Osteocyte (in vitro differentiated cells): ENCODE data around the gene CRYBB2. TPM values are rescaled to one million over a fixed set of nuclear protein-coding genes. Genes with fewer than 3 reads are reported as not detected.
A peak's percentile ranks its signal among the peaks of the same experiment; 100 is the strongest.
"Not testable (repeated sequence)": the region's sequence is repeated elsewhere in the genome, so short reads cannot be mapped to it uniquely, and the experiment has no call there.

Source experiments
- DNase-seq: peaks from one replicate; pipeline ENCODE4 v3.0.0; 2021; ENCODE audit warnings: mixed read lengths; ENCODE audit not compliant: unreplicated experiment; ENCODE audit errors: extremely low spot score
- H3K27ac Mint-ChIP-seq: one replicate; pipeline ENCODE4 v1.8.0; 2021; ENCODE audit warnings: mild to moderate bottlenecking, mixed read lengths; ENCODE audit not compliant: unreplicated experiment
- H3K27me3 Mint-ChIP-seq: one replicate; pipeline ENCODE4 v1.8.0; 2021; ENCODE audit warnings: mixed read lengths; ENCODE audit not compliant: unreplicated experiment
- H3K36me3 Mint-ChIP-seq: one replicate; pipeline ENCODE4 v1.8.0; 2021; ENCODE audit warnings: mixed read lengths; ENCODE audit not compliant: unreplicated experiment
- H3K4me1 Mint-ChIP-seq: one replicate; pipeline ENCODE4 v1.8.0; 2021; ENCODE audit warnings: mixed read lengths; ENCODE audit not compliant: unreplicated experiment
- H3K4me3 Mint-ChIP-seq: one replicate; pipeline ENCODE4 v1.8.0; 2021; ENCODE audit warnings: mild to moderate bottlenecking, moderate library complexity, mixed read lengths; ENCODE audit not compliant: unreplicated experiment
- H3K9me3 Mint-ChIP-seq: one replicate; pipeline ENCODE4 v1.8.0; 2021; ENCODE audit warnings: mixed read lengths; ENCODE audit not compliant: unreplicated experiment
- total RNA-seq: library from RNA; stranded (reverse); gene quantifications from 2 replicates; pipeline ENCODE4 v1.2.1, GENCODE V29; 2021
- TF ChIP-seq, protein P1 (sequence below): fragments of 200-600 bp; sonication (generic); IDR thresholded peaks from 2 replicates; pipeline ENCODE4 v1.5.0; 2021; ENCODE audit warnings: antibody characterized with exemption, mild to moderate bottlenecking, moderate library complexity

The CRYBB2 gene
- total RNA-seq, 1 donor from 2014 or later, result not detected

DNA sequence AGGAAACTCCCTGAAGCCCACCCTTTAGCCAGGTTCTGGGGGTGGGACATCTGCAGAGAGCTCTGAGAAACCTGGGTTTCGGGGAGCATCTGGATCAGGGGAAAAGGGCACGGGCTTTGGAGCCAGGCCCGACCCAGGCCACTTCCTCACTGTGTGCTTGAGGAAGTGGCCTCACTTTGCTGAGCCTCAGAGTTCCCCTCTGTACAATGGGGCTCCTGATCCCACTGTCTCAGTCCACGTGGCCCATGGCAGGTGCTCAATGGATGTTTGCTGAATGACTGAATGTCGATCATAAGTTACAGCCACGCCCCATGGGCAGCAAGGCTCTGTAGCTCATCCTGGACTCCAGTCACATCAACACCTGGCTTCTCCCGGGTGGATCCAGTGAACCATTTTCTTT lies 18.5 kb upstream of the CRYBB2 start:
- H3K36me3 Mint-ChIP-seq, result no peaks in the 10 kb centered on the region
- no peaks in the 10 kb centered on the region for H3K9me3 Mint-ChIP-seq
- no peaks in the 10 kb centered on the region for H3K27me3 Mint-ChIP-seq
- no peak overlapping the region for H3K4me3 Mint-ChIP-seq
- no peaks in the 10 kb centered on the region for H3K4me1 Mint-ChIP-seq
- TF ChIP-seq, protein P1, sequence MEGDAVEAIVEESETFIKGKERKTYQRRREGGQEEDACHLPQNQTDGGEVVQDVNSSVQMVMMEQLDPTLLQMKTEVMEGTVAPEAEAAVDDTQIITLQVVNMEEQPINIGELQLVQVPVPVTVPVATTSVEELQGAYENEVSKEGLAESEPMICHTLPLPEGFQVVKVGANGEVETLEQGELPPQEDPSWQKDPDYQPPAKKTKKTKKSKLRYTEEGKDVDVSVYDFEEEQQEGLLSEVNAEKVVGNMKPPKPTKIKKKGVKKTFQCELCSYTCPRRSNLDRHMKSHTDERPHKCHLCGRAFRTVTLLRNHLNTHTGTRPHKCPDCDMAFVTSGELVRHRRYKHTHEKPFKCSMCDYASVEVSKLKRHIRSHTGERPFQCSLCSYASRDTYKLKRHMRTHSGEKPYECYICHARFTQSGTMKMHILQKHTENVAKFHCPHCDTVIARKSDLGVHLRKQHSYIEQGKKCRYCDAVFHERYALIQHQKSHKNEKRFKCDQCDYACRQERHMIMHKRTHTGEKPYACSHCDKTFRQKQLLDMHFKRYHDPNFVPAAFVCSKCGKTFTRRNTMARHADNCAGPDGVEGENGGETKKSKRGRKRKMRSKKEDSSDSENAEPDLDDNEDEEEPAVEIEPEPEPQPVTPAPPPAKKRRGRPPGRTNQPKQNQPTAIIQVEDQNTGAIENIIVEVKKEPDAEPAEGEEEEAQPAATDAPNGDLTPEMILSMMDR, result no peak
- H3K27ac Mint-ChIP-seq, result no peak overlapping the region
- DNase-seq, result no peak

DNA sequence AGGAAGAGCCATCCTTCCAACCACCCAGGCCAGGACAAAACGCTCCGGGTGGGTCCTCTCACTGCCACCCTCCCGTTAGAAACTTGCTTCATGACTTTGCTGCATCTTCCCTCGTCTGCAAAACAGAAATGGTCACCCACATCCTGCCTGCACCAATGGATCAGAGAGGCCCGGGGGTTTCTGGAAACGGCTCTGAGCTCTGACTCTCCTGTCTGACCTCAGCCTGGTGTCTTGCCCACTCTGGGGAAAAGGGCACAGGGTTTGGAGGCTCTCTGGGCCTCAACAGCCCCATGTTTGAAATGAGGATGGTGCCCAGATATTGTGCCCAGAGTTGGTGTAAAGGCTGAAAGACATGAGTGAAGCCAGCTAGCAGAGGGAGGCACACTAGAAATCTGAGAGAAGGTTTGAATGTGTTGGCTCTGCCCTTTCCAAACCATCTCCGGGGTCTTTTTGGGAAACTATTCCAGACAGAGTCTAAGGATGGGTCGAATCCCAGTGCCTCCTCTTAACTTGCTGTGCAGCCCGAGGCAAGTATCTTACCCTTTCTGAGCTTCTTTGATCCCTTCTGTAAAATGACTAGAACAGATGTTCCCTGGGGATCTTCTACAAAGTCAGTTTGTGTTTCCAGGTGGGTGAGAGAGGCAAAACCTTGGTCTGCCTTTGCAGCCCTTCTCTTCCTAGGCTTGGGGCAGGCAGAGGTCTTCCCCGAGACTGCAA lies 17.7 kb upstream of the CRYBB2 start:
- Mint-ChIP-seq H3K9me3 (no peaks in the 10 kb centered on the region), H3K36me3 (no peaks in the 10 kb centered on the region), H3K27me3 (peaks cover 3% of the 10 kb centered on the region), H3K27ac (no peak overlapping the region), H3K4me3 (no peak overlapping the region), H3K4me1 (no peaks in the 10 kb centered on the region)
- TF ChIP-seq, protein P1, result no peak
- DNase-seq, result no peak

DNA sequence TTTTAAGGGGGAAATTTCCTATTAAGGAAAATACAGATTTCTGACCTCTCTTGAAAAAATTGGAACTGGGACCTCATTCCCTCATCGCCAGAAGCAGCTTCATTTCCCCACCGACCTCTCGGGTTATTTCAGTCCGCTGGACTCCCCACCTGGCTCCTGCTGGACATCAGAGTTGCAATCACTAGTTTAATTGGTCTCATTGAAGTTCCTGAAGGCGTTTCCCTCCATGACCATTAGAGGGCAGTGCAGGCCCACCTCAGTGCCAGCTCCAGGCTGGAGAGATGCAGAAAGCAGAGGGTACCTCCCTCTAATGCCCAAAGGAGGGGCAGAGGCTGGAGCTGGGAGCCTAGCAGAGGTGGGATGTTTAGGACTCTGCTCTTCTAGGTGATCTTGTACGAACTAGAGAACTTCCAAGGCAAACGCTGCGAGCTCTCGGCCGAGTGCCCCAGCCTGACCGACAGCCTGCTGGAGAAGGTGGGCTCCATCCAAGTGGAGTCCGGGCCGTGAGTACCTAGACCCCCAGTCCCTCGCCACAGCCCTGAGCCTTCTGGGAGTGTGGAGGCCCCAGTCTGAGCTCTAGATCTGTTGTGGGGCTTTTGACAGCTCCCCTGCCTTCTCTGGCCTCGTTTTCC lies 17.0 kb upstream of the CRYBB2 start:
- Mint-ChIP-seq H3K36me3 (no peaks in the 10 kb centered on the region), H3K27me3 (peaks cover 4% of the 10 kb centered on the region), H3K4me3 (no peak overlapping the region), H3K27ac (no peak overlapping the region), H3K4me1 (no peaks in the 10 kb centered on the region), H3K9me3 (no peaks in the 10 kb centered on the region)
- peak; percentile 88 for DNase-seq
- TF ChIP-seq, protein P1, result peak; percentile 94

DNA sequence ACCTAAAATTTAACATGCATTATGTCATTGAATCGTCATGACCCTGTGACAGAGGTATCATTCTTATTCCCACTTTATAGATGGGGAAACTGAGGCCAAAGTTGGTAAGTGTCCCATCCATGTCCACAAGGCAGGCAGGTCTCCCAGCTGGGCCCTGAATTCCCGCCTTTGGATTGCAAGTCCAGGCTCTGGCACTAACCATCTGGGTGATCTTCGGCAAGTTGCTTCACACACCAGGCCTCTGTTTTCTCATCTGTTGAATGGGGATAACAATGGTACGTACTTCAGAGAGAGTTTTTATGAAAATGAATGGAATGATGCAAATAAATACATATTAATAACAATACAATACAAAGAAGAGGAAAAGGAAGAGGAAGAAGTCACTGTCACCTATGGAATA lies 16.4 kb upstream of the CRYBB2 start:
- Mint-ChIP-seq H3K4me3 (no peak overlapping the region), H3K27ac (no peak overlapping the region), H3K36me3 (no peaks in the 10 kb centered on the region), H3K9me3 (no peaks in the 10 kb centered on the region), H3K4me1 (no peaks in the 10 kb centered on the region), H3K27me3 (peaks cover 4% of the 10 kb centered on the region)
- TF ChIP-seq, protein P1, result no peak
- DNase-seq, result no peak

DNA sequence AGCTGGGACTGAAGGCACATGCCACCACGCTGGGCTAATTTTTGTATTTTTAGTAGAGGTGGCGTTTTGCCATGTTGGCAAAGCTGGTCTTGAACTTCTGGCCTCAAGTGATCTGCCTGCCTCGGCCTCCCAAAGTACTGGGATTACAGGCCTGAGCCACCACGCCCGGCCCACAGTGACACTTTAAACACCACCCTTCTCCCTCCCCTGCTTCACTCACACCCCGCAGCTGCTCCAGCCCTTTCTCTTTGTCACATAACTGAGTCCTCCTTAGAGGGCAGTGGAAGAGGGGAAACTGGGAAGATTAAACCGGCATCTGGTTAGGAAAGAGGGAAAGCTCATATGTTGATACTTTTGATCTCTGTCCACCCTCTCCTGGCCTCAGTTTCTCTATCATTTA lies 14.9 kb upstream of the CRYBB2 start:
- not testable (repeated sequence) for H3K9me3 Mint-ChIP-seq, H3K27ac Mint-ChIP-seq, DNase-seq, H3K36me3 Mint-ChIP-seq, H3K4me1 Mint-ChIP-seq, H3K27me3 Mint-ChIP-seq, H3K4me3 Mint-ChIP-seq
